Measurements from ENCODE around the gene PARP15. TPM values are rescaled to one million over a fixed set of nuclear protein-coding genes. Genes with fewer than 3 reads are reported as not detected.

The PARP15 gene
- total RNA-seq, 1 experiment from 2014 or later, result 3.4 TPM

GRCh38 chr3:122687298-122687697 lies 109.8 kb downstream of the PARP15 start:
- intact Hi-C loops (cut with micrococcal nuclease; ENCODE audit: unreplicated experiment), result no loop called here
- no peak for TF ChIP-seq CTCF (IDR thresholded peaks at IDR 0.05; ENCODE audit: unreplicated experiment)
- no TSS peak for BruUV-seq (replicated peaks)
- Mint-ChIP-seq H3K4me3 (ENCODE audit: low read depth, unreplicated experiment) (no peak overlapping the region), H3K9me3 (ENCODE audit: low read depth, unreplicated experiment) (no peaks in the 10 kb centered on the region), H3K27me3 (ENCODE audit: unreplicated experiment) (no peaks in the 10 kb centered on the region), H3K36me3 (ENCODE audit: insufficient read depth, unreplicated experiment) (peaks cover 7% of the 10 kb centered on the region), H3K27ac (ENCODE audit: unreplicated experiment) (no peak overlapping the region), H3K4me1 (ENCODE audit: low read depth, unreplicated experiment) (peaks cover 12% of the 10 kb centered on the region)
- DNase-seq, result no peak
- CTCF ChIA-PET, result no interaction called here

Other genes starting within 250 kb of the PARP15 start
- gene MIX23, start 194.4 kb upstream of the PARP15 start, total RNA-seq (2022), result 39.6 and 50.9 TPM in 2 replicates
- 34.3 and 38.0 TPM in 2 replicates for gene FAM162A, start 193.5 kb upstream of the PARP15 start, total RNA-seq (2022)
- 7.2 and 7.9 TPM in 2 replicates for gene WDR5B, start 161.6 kb upstream of the PARP15 start, total RNA-seq (2022)
- 76.7 and 78.5 TPM in 2 replicates for gene KPNA1, start 62.7 kb upstream of the PARP15 start, total RNA-seq (2022)
- 71.2 and 128 TPM in 2 replicates for gene PARP9, start 13.3 kb upstream of the PARP15 start, total RNA-seq (2022)
- 73.9 and 121 TPM in 2 replicates for gene DTX3L, start 13.3 kb upstream of the PARP15 start, total RNA-seq (2022)
- 95.5 and 168 TPM in 2 replicates for gene PARP14, start 103.2 kb downstream of the PARP15 start, total RNA-seq (2022)
- 8.1 and 8.9 TPM in 2 replicates for gene HSPBAP1, start 216.2 kb downstream of the PARP15 start, total RNA-seq (2022)
- 15.0 and 16.1 TPM in 2 replicates for gene SLC49A4, start 217.4 kb downstream of the PARP15 start, total RNA-seq (2022)